HepG2 (cell line): ENCODE data around the gene SLC12A3. TPM values are rescaled to one million over a fixed set of nuclear protein-coding genes. Genes with fewer than 3 reads are reported as not detected.

Experiments
- ARNT2 ChIP-seq: sonication (generic); formaldehyde crosslinking; IDR thresholded peaks from 2 replicates; pipeline ENCODE4 v1.8.0; 2022; ENCODE audit warnings: mild to moderate bottlenecking, low read depth, missing genetic modification reagents, moderate library complexity
- ATRX ChIP-seq: sonication (generic); formaldehyde crosslinking; IDR thresholded peaks from 2 replicates; pipeline ENCODE4 v1.4.0; 2020; ENCODE audit warnings: missing genetic modification reagents, borderline replicate concordance
- GTF2F1 ChIP-seq: fragments of 150-350 bp; IDR thresholded peaks from 2 replicates; pipeline ENCODE4 v1.6.1; 2014; ENCODE audit warnings: low read length
- KLF12 ChIP-seq: sonication (generic); formaldehyde crosslinking; IDR thresholded peaks from 2 replicates; pipeline ENCODE4 v1.4.0; 2020; ENCODE audit warnings: missing genetic modification reagents, borderline replicate concordance
- MAX ChIP-seq: IDR thresholded peaks from 2 replicates; pipeline ENCODE4 v1.6.1; 2012; ENCODE audit warnings: inconsistent platforms
- NFATC3 ChIP-seq: sonication (generic); formaldehyde crosslinking; IDR thresholded peaks from 2 replicates; pipeline ENCODE4 v1.5.1; 2020; ENCODE audit warnings: mild to moderate bottlenecking, missing genetic modification reagents
- NR3C1 ChIP-seq: sonication (generic); formaldehyde crosslinking; IDR thresholded peaks from 2 replicates; pipeline ENCODE4 v1.4.0; 2020; ENCODE audit warnings: missing genetic modification reagents
- PLRG1 ChIP-seq: fragments of 450-650 bp; conservative IDR thresholded peaks from 2 replicates; pipeline ENCODE4 v1.6.1; 2016
- RBFOX2 ChIP-seq: fragments of 200-400 bp; formaldehyde crosslinking; IDR thresholded peaks from 2 replicates; pipeline ENCODE4 v1.6.1; 2017; ENCODE audit warnings: low read depth, mild to moderate bottlenecking, low read length
- REPIN1 ChIP-seq: sonication (generic); formaldehyde crosslinking; IDR thresholded peaks from 2 replicates; pipeline ENCODE4 v1.8.0; 2022; ENCODE audit warnings: missing genetic modification reagents, low read depth, mild to moderate bottlenecking, borderline replicate concordance
- RORA ChIP-seq: sonication (generic); formaldehyde crosslinking; IDR thresholded peaks from 2 replicates; pipeline ENCODE4 v1.5.0; 2020; ENCODE audit warnings: mild to moderate bottlenecking, missing genetic modification reagents, moderate library complexity
- SALL2 ChIP-seq: sonication (generic); formaldehyde crosslinking; IDR thresholded peaks from 2 replicates; pipeline ENCODE4 v1.8.1; 2023; ENCODE audit warnings: mild to moderate bottlenecking, missing genetic modification reagents, inconsistent platforms
- SOX13 ChIP-seq, 3 experiments: fragments of 450-650 bp in 1 of 3; sonication (generic) in 1 of 3; formaldehyde crosslinking in 1 of 3; IDR thresholded peaks in 2 of 3; conservative IDR thresholded peaks in 1 of 3; 2 replicates each; pipeline versions ENCODE4 v1.5.0 to v1.6.1; 2016 to 2020; ENCODE audit warnings: antibody characterized with exemption in 1 of 3, mild to moderate bottlenecking in 1 of 3, missing compliant biosample characterization in 1 of 3, missing genetic modification reagents in 1 of 3, moderate library complexity in 1 of 3
- SP2 ChIP-seq: sonication (generic); formaldehyde crosslinking; IDR thresholded peaks from 2 replicates; pipeline ENCODE4 v1.5.1; 2020; ENCODE audit warnings: mild to moderate bottlenecking, missing genetic modification reagents
- TMF1 ChIP-seq: sonication (generic); formaldehyde crosslinking; IDR thresholded peaks from 2 replicates; pipeline ENCODE4 v1.8.1; 2022; ENCODE audit warnings: low read depth, missing genetic modification reagents
- XBP1 ChIP-seq: sonication (generic); formaldehyde crosslinking; IDR thresholded peaks from 2 replicates; pipeline ENCODE4 v1.5.0; 2020; ENCODE audit warnings: missing genetic modification reagents
- ZBTB49 ChIP-seq: sonication (generic); formaldehyde crosslinking; IDR thresholded peaks from 2 replicates; pipeline ENCODE4 v1.4.0; 2020; ENCODE audit warnings: missing genetic modification reagents, borderline replicate concordance
- ZBTB8A ChIP-seq: sonication (generic); formaldehyde crosslinking; IDR thresholded peaks from 2 replicates; pipeline ENCODE4 v1.4.0; 2020; ENCODE audit warnings: mild to moderate bottlenecking, low read depth, missing genetic modification reagents, borderline replicate concordance
- ZFP82 ChIP-seq: sonication (generic); formaldehyde crosslinking; IDR thresholded peaks from 2 replicates; pipeline ENCODE4 v1.5.1; 2020; ENCODE audit warnings: mild to moderate bottlenecking, missing genetic modification reagents, borderline replicate concordance
- ZNF17 ChIP-seq: sonication (generic); formaldehyde crosslinking; IDR thresholded peaks from 2 replicates; pipeline ENCODE4 v1.5.0; 2020; ENCODE audit warnings: mild to moderate bottlenecking, missing genetic modification reagents
- ZNF264 ChIP-seq: sonication (generic); formaldehyde crosslinking; IDR thresholded peaks from 2 replicates; pipeline ENCODE4 v1.4.0; 2020; ENCODE audit warnings: missing genetic modification reagents
- ZNF362 ChIP-seq: sonication (generic); formaldehyde crosslinking; IDR thresholded peaks from 2 replicates; pipeline ENCODE4 v1.4.0; 2020; ENCODE audit warnings: missing genetic modification reagents, mild to moderate bottlenecking, borderline replicate concordance
- ZNF558 ChIP-seq: sonication (generic); formaldehyde crosslinking; IDR thresholded peaks from 2 replicates; pipeline ENCODE4 v1.9.0; 2022; ENCODE audit warnings: mild to moderate bottlenecking, missing genetic modification reagents, borderline replicate concordance
- ZNF746 ChIP-seq: sonication (generic); formaldehyde crosslinking; IDR thresholded peaks from 2 replicates; pipeline ENCODE4 v1.8.0; 2022; ENCODE audit warnings: mild to moderate bottlenecking, missing genetic modification reagents
- ZNF775 ChIP-seq: sonication (generic); formaldehyde crosslinking; IDR thresholded peaks from 2 replicates; pipeline ENCODE4 v1.4.0; 2020; ENCODE audit warnings: missing genetic modification reagents, mild to moderate bottlenecking, moderate library complexity, borderline replicate concordance
- polyA plus RNA-seq, 8 experiments: library from polyadenylated mRNA; depleted of rRNA in 3 of 8; stranded (reverse) in 7 of 8; unstranded in 1 of 8; fragments of >200 nt; fragmentation: Illumina TruSeq in 4 of 8; extraction: Trizol in 4 of 8; gene quantifications; 2 replicates each; pipeline versions ENCODE4 v1.2.1 to v1.2.3, GENCODE V29; 2011 to 2016; ENCODE audit warnings: low read depth in 4 of 8, missing spikeins in 1 of 8, mixed read lengths in 1 of 8; ENCODE audit not compliant: insufficient read depth in 1 of 8
- total RNA-seq, 5 experiments: library from RNA; depleted of rRNA; stranded (reverse); fragments of >200 nt; fragmentation: Illumina TruSeq; extraction: Trizol; gene quantifications; 2 replicates each; pipeline ENCODE4 v1.2.3, GENCODE V29; 2016; ENCODE audit warnings: low read depth in 1 of 5

SLC12A3 gene
- total and polyA plus RNA-seq, 2 of the 13 experiments (the other 11 are each of a cell fraction or from before 2014, with no cell fraction given) = 6.2 TPM; not detected in 1

- TF ChIP-seq ZBTB49 (CRISPR knock-in tag) (peak; percentile 16; the same call in 1 of the 2 replicates), SOX13 (IDR thresholded peaks at IDR 0.05) (no peak; the same call in 1 of the 2 replicates), SOX13 (CRISPR knock-in tag; conservative IDR thresholded peaks at IDR 0.05 in 1 of 2, IDR thresholded peaks at IDR 0.05 in 1 of 2) (peak in 1 of 2 experiments; percentile 47; a peak in 2 of 4 replicates), ATRX (no peak), MAX (peak; percentile 97), ZNF746 (CRISPR knock-in tag) (0 out of 2 replicates have a peak, but pooled peaks have one; percentile 81), KLF12 (CRISPR knock-in tag) (peak; percentile 51; the same call in 1 of the 2 replicates), ZNF362 (CRISPR knock-in tag) (0 out of 2 replicates have a peak, but pooled peaks have one; percentile 10), ZNF264 (CRISPR knock-in tag) (0 out of 2 replicates have a peak, but pooled peaks have one; percentile 48), ZFP82 (CRISPR knock-in tag) (no peak; the same call in 1 of the 2 replicates), GTF2F1 (peak; percentile 100), NR3C1 (peak; percentile 36; the same call in 1 of the 2 replicates), XBP1 (CRISPR knock-in tag) (peak; percentile 98), ZBTB8A (CRISPR knock-in tag) (peak; percentile 26; the same call in 1 of the 2 replicates), SALL2 (CRISPR knock-in tag) (no peak; the same call in 1 of the 2 replicates), RORA (CRISPR knock-in tag) (no peak), SP2 (peak; percentile 93), RBFOX2 (peak; percentile 100), NFATC3 (peak; percentile 87; the same call in 1 of the 2 replicates), ZNF775 (CRISPR knock-in tag) (no peak), PLRG1 (no peak), TMF1 (peak; percentile 90), ZNF558 (CRISPR knock-in tag) (peak; percentile 80; the same call in 1 of the 2 replicates), ZNF17 (CRISPR knock-in tag) (peak; percentile 77; the same call in 1 of the 2 replicates), REPIN1 (CRISPR knock-in tag) (peak; percentile 80), ARNT2 (peak; percentile 96)
These were observed 67.1 kb downstream of the SLC12A3 start, which contains the start of gene HERPUD1 (continued) for GRCh38 chr16:56931892-56932720.
